ENCODE measurements around the gene GALNT13. TPM values are rescaled to one million over a fixed set of nuclear protein-coding genes. Genes with fewer than 3 reads are reported as not detected.

The GALNT13 gene
- total and polyA plus RNA-seq, 10 of the 15 experiments (the other 5 are each of a cell fraction or from before 2014, with no cell fraction given), result 0.04 TPM; not detected in 9

- TF ChIP-seq, protein P1, sequence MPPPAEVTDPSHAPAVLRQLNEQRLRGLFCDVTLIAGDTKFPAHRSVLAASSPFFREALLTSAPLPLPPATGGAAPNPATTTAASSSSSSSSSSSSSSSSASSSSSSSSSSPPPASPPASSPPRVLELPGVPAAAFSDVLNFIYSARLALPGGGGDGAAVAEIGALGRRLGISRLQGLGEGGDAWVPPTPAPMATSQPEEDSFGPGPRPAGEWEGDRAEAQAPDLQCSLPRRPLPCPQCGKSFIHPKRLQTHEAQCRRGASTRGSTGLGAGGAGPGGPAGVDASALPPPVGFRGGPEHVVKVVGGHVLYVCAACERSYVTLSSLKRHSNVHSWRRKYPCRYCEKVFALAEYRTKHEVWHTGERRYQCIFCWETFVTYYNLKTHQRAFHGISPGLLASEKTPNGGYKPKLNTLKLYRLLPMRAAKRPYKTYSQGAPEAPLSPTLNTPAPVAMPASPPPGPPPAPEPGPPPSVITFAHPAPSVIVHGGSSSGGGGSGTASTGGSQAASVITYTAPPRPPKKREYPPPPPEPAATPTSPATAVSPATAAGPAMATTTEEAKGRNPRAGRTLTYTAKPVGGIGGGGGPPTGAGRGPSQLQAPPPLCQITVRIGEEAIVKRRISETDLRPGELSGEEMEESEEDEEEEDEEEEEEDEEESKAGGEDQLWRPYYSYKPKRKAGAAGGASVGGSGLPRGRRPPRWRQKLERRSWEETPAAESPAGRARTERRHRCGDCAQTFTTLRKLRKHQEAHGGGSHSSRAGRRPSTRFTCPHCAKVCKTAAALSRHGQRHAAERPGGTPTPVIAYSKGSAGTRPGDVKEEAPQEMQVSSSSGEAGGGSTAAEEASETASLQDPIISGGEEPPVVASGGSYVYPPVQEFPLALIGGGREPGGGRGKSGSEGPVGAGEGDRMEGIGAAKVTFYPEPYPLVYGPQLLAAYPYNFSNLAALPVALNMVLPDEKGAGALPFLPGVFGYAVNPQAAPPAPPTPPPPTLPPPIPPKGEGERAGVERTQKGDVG (CRISPR knock-in tag; IDR thresholded peaks at IDR 0.05), result no peak
- TF ChIP-seq, protein P2, sequence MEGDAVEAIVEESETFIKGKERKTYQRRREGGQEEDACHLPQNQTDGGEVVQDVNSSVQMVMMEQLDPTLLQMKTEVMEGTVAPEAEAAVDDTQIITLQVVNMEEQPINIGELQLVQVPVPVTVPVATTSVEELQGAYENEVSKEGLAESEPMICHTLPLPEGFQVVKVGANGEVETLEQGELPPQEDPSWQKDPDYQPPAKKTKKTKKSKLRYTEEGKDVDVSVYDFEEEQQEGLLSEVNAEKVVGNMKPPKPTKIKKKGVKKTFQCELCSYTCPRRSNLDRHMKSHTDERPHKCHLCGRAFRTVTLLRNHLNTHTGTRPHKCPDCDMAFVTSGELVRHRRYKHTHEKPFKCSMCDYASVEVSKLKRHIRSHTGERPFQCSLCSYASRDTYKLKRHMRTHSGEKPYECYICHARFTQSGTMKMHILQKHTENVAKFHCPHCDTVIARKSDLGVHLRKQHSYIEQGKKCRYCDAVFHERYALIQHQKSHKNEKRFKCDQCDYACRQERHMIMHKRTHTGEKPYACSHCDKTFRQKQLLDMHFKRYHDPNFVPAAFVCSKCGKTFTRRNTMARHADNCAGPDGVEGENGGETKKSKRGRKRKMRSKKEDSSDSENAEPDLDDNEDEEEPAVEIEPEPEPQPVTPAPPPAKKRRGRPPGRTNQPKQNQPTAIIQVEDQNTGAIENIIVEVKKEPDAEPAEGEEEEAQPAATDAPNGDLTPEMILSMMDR (IDR thresholded peaks at IDR 0.05 in 2 of 3, conservative IDR thresholded peaks at IDR 0.05 in 1 of 3; ENCODE audit: control insufficient read depth in 2 of 3, extremely low read depth in 1 of 3, insufficient read depth in 1 of 3, low read depth in 3 of 3, low read length in 3 of 3), result no peak
Measured at GRCh38 chr2:154400563-154401290, 529.0 kb downstream of the GALNT13 start (continued).

- no peak for FAIRE-seq
- TF ChIP-seq SMC3 (IDR thresholded peaks at IDR 0.05; ENCODE audit: borderline replicate concordance, low read length) (peak; percentile 27; the same call in 1 of the 2 replicates), NRF1 (conservative IDR thresholded peaks at IDR 0.05; ENCODE audit: low read depth, low read length) (no peak), RAD21 (IDR thresholded peaks at IDR 0.05; ENCODE audit: insufficient read depth, low read depth, low read length) (peak; percentile 28; the same call in 1 of the 2 replicates), SUPT20H (IDR thresholded peaks at IDR 0.05; ENCODE audit: borderline replicate concordance, control insufficient read depth, low read depth, low read length) (no peak)
- TF ChIP-seq, protein P2 (IDR thresholded peaks at IDR 0.05 in 2 of 3, conservative IDR thresholded peaks at IDR 0.05 in 1 of 3; ENCODE audit: control insufficient read depth in 2 of 3, extremely low read depth in 1 of 3, insufficient read depth in 1 of 3, low read depth in 3 of 3, low read length in 3 of 3), result peak in 2 of 3 experiments; percentile 26 to 47; a peak in 3 of 6 replicates
Measured at GRCh38 chr2:154402213-154402612, 530.5 kb downstream of the GALNT13 start.

More at GRCh38 chr2:154402213-154402612, 530.5 kb downstream of the GALNT13 start:
- H3K9me3 ChIP-seq (replicated peaks; ENCODE audit: control insufficient read depth, insufficient read depth, low read length), result no peaks in the 10 kb centered on the region
- H3K27ac ChIP-seq (ENCODE audit: control insufficient read depth, insufficient read depth), result no peak overlapping the region
- H3K4me3 ChIP-seq, result no peak overlapping the region
- H3K79me2 ChIP-seq (ENCODE audit: control insufficient read depth, insufficient read depth, low read length), result no peaks in the 10 kb centered on the region
- no peak overlapping the region for H3K4me2 ChIP-seq (ENCODE audit: control insufficient read depth, insufficient read depth)
- H2AFZ ChIP-seq (ENCODE audit: control insufficient read depth, low read depth, low read length), result no peak overlapping the region
- H3K9ac ChIP-seq (ENCODE audit: control insufficient read depth, insufficient read depth, low read length), result no peak overlapping the region
- intact Hi-C loops (cut with micrococcal nuclease; ENCODE audit: unreplicated experiment) (loop anchor here (2.0 kb wide), 1 partner anchor 909 kb away; no protein-coding TSS in a partner anchor), in situ Hi-C loops (cut with MboI) (no loop called here)
- no peaks in the 10 kb centered on the region for H3K27me3 ChIP-seq (replicated peaks in 1 of 2; ENCODE audit: control insufficient read depth in 2 of 2, insufficient read depth in 2 of 2, low read length in 1 of 2)
- CTCF ChIA-PET, result interaction anchor here (1.0 to 2.0 kb wide), 2 partner anchors 11 to 908 kb away, joined by 3 to 6 read pairs; no protein-coding TSS in a partner anchor
- H4K20me1 ChIP-seq (ENCODE audit: control insufficient read depth, insufficient read depth), result no peaks in the 10 kb centered on the region
- SMC1A ChIA-PET (ENCODE audit: uncharacterized antibody, unreplicated experiment), result interaction anchor here (1.2 to 1.3 kb wide), 2 partner anchors 20 to 24 kb away, joined by 3 read pairs; no protein-coding TSS in a partner anchor
- RAD21 ChIA-PET (ENCODE audit: unreplicated experiment), result no interaction called here
- H3K4me1 ChIP-seq (ENCODE audit: control insufficient read depth, insufficient read depth, low read length), result no peaks in the 10 kb centered on the region
- POLR2A ChIA-PET, result no interaction called here
- BruUV-seq (replicated peaks), result no TSS peak
- no peak for DNase-seq (ENCODE audit: low read depth, low spot score)
- peak; percentile 77 for ATAC-seq
- no peaks in the 10 kb centered on the region for H3K36me3 ChIP-seq (ENCODE audit: control insufficient read depth in 2 of 2, insufficient read depth in 2 of 2, low read length in 1 of 2)
- 0% methylated on average over 3 of the region's 3 CpGs for WGBS (ENCODE audit: insufficient coverage, insufficient replicate concordance, low lambda C conversion rate, missing lambda C conversion rate)

Measured in GM12878 (cell line).